ENCODE measurements around the gene RHBDL2.

The RHBDL2 gene

GRCh38 chr1:38950553-38950952 is 8.9 kb upstream of the RHBDL2 start:
- no peak for DNase-seq
- Mint-ChIP-seq H3K4me3 (no peak overlapping the region), H3K4me1 (ENCODE audit: low read depth) (peaks cover 9% of the 10 kb centered on the region), H3K9me3 (no peaks in the 10 kb centered on the region), H3K27ac (no peak overlapping the region), H3K36me3 (ENCODE audit: low read depth) (no peaks in the 10 kb centered on the region), H3K27me3 (no peaks in the 10 kb centered on the region)

GRCh38 chr1:38944547-38944946 is 2.9 kb upstream of the RHBDL2 start:
- no peaks in the 10 kb centered on the region for H3K27me3 Mint-ChIP-seq
- H3K36me3 Mint-ChIP-seq (ENCODE audit: low read depth) = no peaks in the 10 kb centered on the region

DNA sequence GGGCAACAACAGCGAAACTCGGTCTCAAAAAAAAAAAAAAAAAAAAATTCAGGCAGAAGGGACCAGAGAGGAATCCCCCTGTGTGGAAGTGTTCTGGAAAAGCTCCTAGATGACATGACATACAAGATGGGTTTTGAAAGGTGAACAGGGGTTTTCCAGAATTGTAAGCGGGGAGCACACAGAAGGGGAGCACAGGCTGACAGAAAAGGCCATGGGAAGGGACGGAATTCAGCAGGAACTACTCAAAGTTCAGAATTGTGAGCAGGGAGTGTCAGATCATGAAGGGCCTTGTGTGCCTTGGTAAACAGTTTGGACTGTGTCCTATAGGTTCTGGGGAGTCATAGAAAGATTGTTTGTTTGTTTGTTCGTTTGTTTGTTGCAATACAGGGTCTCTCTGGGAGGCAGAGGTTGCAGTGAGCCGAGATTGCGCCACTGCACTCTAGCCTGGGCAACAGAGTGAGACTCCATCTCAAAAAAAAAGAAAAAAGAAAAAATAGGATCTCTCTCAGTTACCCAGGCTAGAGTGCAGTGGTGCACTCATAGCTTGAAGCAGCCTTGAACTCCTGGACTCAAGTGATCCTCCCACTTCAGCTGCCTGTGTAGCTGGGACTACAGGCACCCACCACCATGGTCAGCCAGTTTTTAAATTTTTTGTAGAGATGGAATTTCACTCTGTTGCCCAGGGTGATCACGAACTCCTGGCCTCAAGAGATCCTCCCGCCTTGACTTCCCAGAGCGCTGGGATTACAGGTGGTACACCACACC is 1.2 kb upstream of the RHBDL2 start:
- Mint-ChIP-seq H3K4me1 (ENCODE audit: low read depth) (no peaks in the 10 kb centered on the region), H3K27ac (no peak overlapping the region), H3K4me3 (no peak overlapping the region), H3K36me3 (ENCODE audit: low read depth) (no peaks in the 10 kb centered on the region), H3K9me3 (no peaks in the 10 kb centered on the region), H3K27me3 (no peaks in the 10 kb centered on the region)
- DNase-seq = no peak

More at GRCh38 chr1:38944547-38944946, 2.9 kb upstream of the RHBDL2 start:
- Mint-ChIP-seq H3K27ac (no peak overlapping the region), H3K9me3 (no peaks in the 10 kb centered on the region), H3K4me1 (ENCODE audit: low read depth) (no peaks in the 10 kb centered on the region), H3K4me3 (no peak overlapping the region)
- no peak for DNase-seq

DNA sequence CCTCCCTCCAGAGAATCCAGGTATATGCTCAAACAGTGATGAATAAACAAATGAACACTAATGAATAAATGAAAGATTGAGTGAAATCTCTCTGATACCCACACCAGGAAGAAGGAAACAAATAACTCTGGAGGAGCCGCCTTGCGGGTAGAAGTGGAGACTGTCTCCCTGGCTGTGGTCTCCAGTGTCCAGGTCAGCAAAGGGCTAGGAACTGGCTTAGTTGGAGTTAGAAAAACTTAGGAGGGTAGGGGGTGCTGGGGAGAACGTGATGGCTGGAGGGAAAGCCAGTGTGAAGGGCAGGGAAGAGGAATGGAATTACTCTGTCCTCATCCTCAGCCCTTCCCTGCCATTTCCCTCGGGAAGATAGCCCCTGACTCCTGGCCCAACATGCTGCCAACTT is 537 bp downstream of the RHBDL2 start:
- Mint-ChIP-seq H3K27me3 (no peaks in the 10 kb centered on the region), H3K27ac (no peak overlapping the region), H3K9me3 (no peaks in the 10 kb centered on the region), H3K36me3 (ENCODE audit: low read depth) (no peaks in the 10 kb centered on the region), H3K4me1 (ENCODE audit: low read depth) (no peaks in the 10 kb centered on the region), H3K4me3 (no peak overlapping the region)
- no peak for DNase-seq

GRCh38 chr1:38940339-38941047 is 1.1 kb downstream of the RHBDL2 start:
- Mint-ChIP-seq H3K27ac (no peak overlapping the region), H3K4me1 (ENCODE audit: low read depth) (no peaks in the 10 kb centered on the region), H3K27me3 (no peaks in the 10 kb centered on the region), H3K4me3 (no peak overlapping the region), H3K36me3 (ENCODE audit: low read depth) (no peaks in the 10 kb centered on the region), H3K9me3 (no peaks in the 10 kb centered on the region)
- no peak for DNase-seq

GRCh38 chr1:38938722-38939260 is 2.8 kb downstream of the RHBDL2 start:
- no peaks in the 10 kb centered on the region for H3K27me3 Mint-ChIP-seq
- H3K27ac Mint-ChIP-seq = no peak overlapping the region
- DNase-seq = no peak
- no peaks in the 10 kb centered on the region for H3K9me3 Mint-ChIP-seq
- H3K36me3 Mint-ChIP-seq (ENCODE audit: low read depth) = no peaks in the 10 kb centered on the region
- no peak overlapping the region for H3K4me3 Mint-ChIP-seq
- no peaks in the 10 kb centered on the region for H3K4me1 Mint-ChIP-seq (ENCODE audit: low read depth)

DNA sequence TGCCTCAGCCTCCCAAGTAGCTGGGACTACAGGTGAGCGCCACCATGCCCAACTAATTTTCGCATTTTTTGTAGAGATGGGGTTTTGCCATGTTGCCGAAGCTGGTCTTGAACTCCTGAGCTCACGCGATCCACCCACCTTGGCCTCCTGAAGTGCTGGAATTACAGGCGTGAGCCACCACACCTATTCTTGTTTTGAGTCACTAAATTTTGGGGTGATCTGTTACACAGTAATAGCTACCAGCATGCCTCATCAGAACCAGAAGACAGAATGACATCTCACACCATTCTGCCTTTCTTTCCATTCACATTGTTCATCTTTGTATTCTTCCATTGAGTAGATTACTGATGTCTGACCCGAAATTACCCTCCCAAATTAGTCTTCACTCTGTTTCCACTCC is 9.1 kb downstream of the RHBDL2 start:
- Mint-ChIP-seq H3K4me1 (ENCODE audit: low read depth) (peaks cover 10% of the 10 kb centered on the region), H3K4me3 (no peak overlapping the region), H3K27me3 (no peaks in the 10 kb centered on the region), H3K36me3 (ENCODE audit: low read depth) (no peaks in the 10 kb centered on the region), H3K9me3 (no peaks in the 10 kb centered on the region), H3K27ac (peak overlapping the region; percentile 79)
- no peak for DNase-seq

DNA sequence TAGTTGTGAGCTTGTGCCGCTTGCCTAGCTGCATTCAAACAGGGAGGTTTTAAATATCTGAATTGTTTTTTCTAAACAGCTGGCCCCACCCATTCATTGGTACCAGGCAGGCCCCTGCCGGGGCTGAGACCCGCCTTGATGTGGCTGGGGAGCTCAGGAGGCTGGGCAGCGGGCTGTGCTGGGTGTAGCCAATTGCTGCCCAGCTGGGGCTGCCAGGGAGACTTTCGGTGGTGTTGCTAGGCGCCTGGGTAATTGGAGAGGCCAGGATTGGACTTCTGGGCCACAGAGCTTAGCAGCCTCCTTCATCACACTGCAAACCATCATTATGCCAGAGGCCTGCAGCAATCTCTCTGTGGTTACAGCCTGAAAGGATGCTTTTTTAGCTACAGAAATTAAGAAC is 12.2 kb downstream of the RHBDL2 start:
- H3K36me3 Mint-ChIP-seq (ENCODE audit: low read depth) = no peaks in the 10 kb centered on the region
- H3K9me3 Mint-ChIP-seq = no peaks in the 10 kb centered on the region
- peaks cover 10% of the 10 kb centered on the region for H3K4me1 Mint-ChIP-seq (ENCODE audit: low read depth)
- H3K4me3 Mint-ChIP-seq = no peak overlapping the region
- no peak for DNase-seq
- no peaks in the 10 kb centered on the region for H3K27me3 Mint-ChIP-seq
- no peak overlapping the region for H3K27ac Mint-ChIP-seq

- Mint-ChIP-seq H3K4me1 (ENCODE audit: low read depth) (peaks cover 10% of the 10 kb centered on the region), H3K4me3 (no peak overlapping the region), H3K36me3 (ENCODE audit: low read depth) (no peaks in the 10 kb centered on the region), H3K27ac (no peak overlapping the region), H3K9me3 (no peaks in the 10 kb centered on the region), H3K27me3 (no peaks in the 10 kb centered on the region)
- no peak for DNase-seq
Measured at GRCh38 chr1:38929054-38929453, 12.6 kb downstream of the RHBDL2 start.

GRCh38 chr1:38926091-38926490 is 15.5 kb downstream of the RHBDL2 start:
- H3K4me3 Mint-ChIP-seq = no peak overlapping the region
- no peak overlapping the region for H3K27ac Mint-ChIP-seq
- peaks cover 6% of the 10 kb centered on the region for H3K4me1 Mint-ChIP-seq (ENCODE audit: low read depth)
- H3K9me3 Mint-ChIP-seq = no peaks in the 10 kb centered on the region
- no peak for DNase-seq
- no peaks in the 10 kb centered on the region for H3K36me3 Mint-ChIP-seq (ENCODE audit: low read depth)
- no peaks in the 10 kb centered on the region for H3K27me3 Mint-ChIP-seq

GRCh38 chr1:38925391-38925790 is 16.2 kb downstream of the RHBDL2 start:
- no peak for DNase-seq
- Mint-ChIP-seq H3K9me3 (no peaks in the 10 kb centered on the region), H3K27ac (no peak overlapping the region), H3K36me3 (ENCODE audit: low read depth) (no peaks in the 10 kb centered on the region), H3K4me3 (no peak overlapping the region), H3K4me1 (ENCODE audit: low read depth) (peaks cover 6% of the 10 kb centered on the region), H3K27me3 (no peaks in the 10 kb centered on the region)

DNA sequence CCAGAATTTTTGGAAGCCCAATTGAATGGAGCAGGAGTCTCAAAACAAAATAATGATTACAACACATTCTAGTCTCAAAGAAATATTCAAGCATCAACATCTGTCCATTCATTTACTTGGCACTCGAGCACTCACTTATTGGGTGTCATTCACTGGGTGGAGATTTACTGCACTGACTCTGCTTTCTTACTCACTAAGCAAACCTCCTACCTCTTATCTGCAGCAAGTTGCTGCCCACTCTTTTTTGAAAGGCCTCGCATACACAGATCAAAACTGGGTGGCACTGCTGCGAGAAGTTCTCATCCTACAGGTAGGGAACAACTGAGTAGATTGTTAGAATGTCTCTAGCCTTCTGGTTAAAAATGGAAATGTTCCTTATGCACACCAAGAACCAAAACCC is 18.0 kb downstream of the RHBDL2 start:
- no peak overlapping the region for H3K4me3 Mint-ChIP-seq
- no peaks in the 10 kb centered on the region for H3K36me3 Mint-ChIP-seq (ENCODE audit: low read depth)
- peaks cover 6% of the 10 kb centered on the region for H3K4me1 Mint-ChIP-seq (ENCODE audit: low read depth)
- no peaks in the 10 kb centered on the region for H3K27me3 Mint-ChIP-seq
- no peak for DNase-seq
- H3K27ac Mint-ChIP-seq = peak overlapping the region; percentile 47
- no peaks in the 10 kb centered on the region for H3K9me3 Mint-ChIP-seq

GRCh38 chr1:38919130-38919529 is 22.5 kb downstream of the RHBDL2 start:
- DNase-seq = no peak
- no peaks in the 10 kb centered on the region for H3K36me3 Mint-ChIP-seq (ENCODE audit: low read depth)
- H3K4me3 Mint-ChIP-seq = no peak overlapping the region
- no peaks in the 10 kb centered on the region for H3K27me3 Mint-ChIP-seq
- H3K27ac Mint-ChIP-seq = no peak overlapping the region
- H3K9me3 Mint-ChIP-seq = no peaks in the 10 kb centered on the region
- H3K4me1 Mint-ChIP-seq (ENCODE audit: low read depth) = peaks cover 17% of the 10 kb centered on the region

DNA sequence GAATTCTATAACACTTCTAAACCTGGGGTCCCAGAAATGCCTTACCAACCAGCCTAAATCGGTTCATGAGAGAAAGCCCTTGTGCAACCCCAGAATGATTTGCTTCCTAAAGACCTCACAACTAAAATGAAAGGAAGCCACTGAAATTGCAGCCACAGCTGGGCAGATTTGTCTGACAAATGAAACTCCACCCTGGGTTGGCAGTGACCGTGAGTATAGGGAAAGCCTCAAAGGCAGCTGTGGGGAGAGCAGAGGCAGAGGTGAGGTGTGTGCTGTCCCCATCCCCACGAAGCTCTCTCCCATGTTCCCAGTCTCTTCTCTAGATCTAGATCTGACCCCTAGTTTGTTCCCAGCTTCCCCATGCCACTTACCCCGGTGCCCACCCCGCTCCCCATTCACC is 23.1 kb downstream of the RHBDL2 start:
- Mint-ChIP-seq H3K9me3 (no peaks in the 10 kb centered on the region), H3K4me1 (ENCODE audit: low read depth) (peaks cover 14% of the 10 kb centered on the region), H3K27ac (no peak overlapping the region), H3K36me3 (ENCODE audit: low read depth) (no peaks in the 10 kb centered on the region), H3K27me3 (no peaks in the 10 kb centered on the region), H3K4me3 (no peak overlapping the region)
- no peak for DNase-seq

DNA sequence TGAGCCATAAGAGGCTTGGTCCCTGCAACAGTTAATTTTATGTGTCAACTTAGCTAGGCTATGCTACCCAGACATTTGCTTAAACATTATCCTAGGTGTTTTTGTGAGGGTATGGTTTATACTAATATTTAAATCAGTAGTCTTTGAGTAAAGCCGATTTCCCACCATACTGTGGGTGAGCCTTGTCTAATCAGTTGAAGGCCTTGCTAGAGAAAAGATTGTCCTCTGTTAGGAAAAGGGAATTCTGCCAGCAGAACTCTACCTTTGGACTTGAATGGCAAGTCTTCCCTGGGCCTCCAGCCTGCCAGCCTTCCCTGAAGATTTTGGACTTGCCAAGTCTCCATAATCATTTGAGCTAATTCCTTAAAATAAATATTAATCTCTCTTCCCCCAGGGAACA is 23.9 kb downstream of the RHBDL2 start:
- Mint-ChIP-seq H3K27ac (no peak overlapping the region), H3K9me3 (no peaks in the 10 kb centered on the region), H3K4me1 (ENCODE audit: low read depth) (peaks cover 11% of the 10 kb centered on the region), H3K4me3 (no peak overlapping the region), H3K27me3 (no peaks in the 10 kb centered on the region), H3K36me3 (ENCODE audit: low read depth) (no peaks in the 10 kb centered on the region)
- no peak for DNase-seq
